GM12892 (cell line): ENCODE results near the gene HHIPL1.

ENCODE experiments used
- DNase-seq: peaks from one replicate; pipeline ENCODE4 v3.0.0; 2011; ENCODE audit not compliant: insufficient read length
- FAIRE-seq: peaks from 2 replicates; lab custom pipeline; 2011; peaks lifted over from hg19 to GRCh38; lab: Jason Lieb, UNC
- POLR2A ChIP-seq: IDR thresholded peaks from 2 replicates; pipeline ENCODE4 v1.6.1; 2011; ENCODE audit warnings: low read depth, low read length, control low read depth
- POLR2AphosphoS5 ChIP-seq: IDR thresholded peaks from 2 replicates; pipeline ENCODE4 v1.6.1; 2011; ENCODE audit warnings: low read depth, low read length, control low read depth
- TAF1 ChIP-seq: IDR thresholded peaks from 2 replicates; pipeline ENCODE4 v1.6.1; 2011; ENCODE audit warnings: low read depth, mild to moderate bottlenecking, control low read depth, low read length, borderline replicate concordance

HHIPL1 gene

GRCh38 chr14:99728981-99729451 is 84.1 kb downstream of the HHIPL1 start:
- FAIRE-seq, result no peak
- no peak for DNase-seq
- TF ChIP-seq POLR2AphosphoS5 (no peak), POLR2A (no peak), TAF1 (no peak)
